RWPE1 (cell line): Measurements from ENCODE around the gene WDR86.

Experiments
- CTCF ChIA-PET: fragments of 350-600 bp; sonication (Branson Sonifier 250); formaldehyde crosslinking; extraction: SDS; loops from one replicate; lab custom pipeline; 2021; lab: Yijun Ruan, JAX
- POLR2A ChIA-PET: fragments of 400-600 bp; formaldehyde crosslinking; extraction: SDS; loops from one replicate; lab custom pipeline; 2020; ENCODE audit warnings: antibody characterized with exemption; ENCODE audit not compliant: low non-redundant PET; lab: Yijun Ruan, JAX
- DNase-seq: peaks from one replicate; pipeline ENCODE4 v3.0.0; 2012; ENCODE audit warnings: low spot score
- H3K27ac ChIP-seq: fragments of 450-650 bp; 2 replicates; pipeline ENCODE4 v1.5.1; 2017
- CTCF ChIP-seq: fragments of 450-650 bp; conservative IDR thresholded peaks from 2 replicates; pipeline ENCODE4 v1.5.1; 2017; ENCODE audit warnings: low read depth, mild to moderate bottlenecking

Gene WDR86

GRCh38 chr7:151383638-151384351 lies 26.0 kb downstream of the WDR86 start:
- ChIA-PET CTCF (no interaction called here), POLR2A (no interaction called here)
- DNase-seq, result peak; percentile 32
- no peak for TF ChIP-seq CTCF
- H3K27ac ChIP-seq, result peak overlapping the region; percentile 25; the same call in 1 of the 2 replicates

GRCh38 chr7:151382079-151382885 lies 27.6 kb downstream of the WDR86 start:
- H3K27ac ChIP-seq, result no peak overlapping the region
- ChIA-PET POLR2A (no interaction called here), CTCF (interaction anchor here (0.6 kb wide), 1 partner anchor 22 kb away, joined by 5 read pairs; no protein-coding TSS in a partner anchor)
- no peak for DNase-seq
- no peak for TF ChIP-seq CTCF

GRCh38 chr7:151381348-151382078 lies 28.3 kb downstream of the WDR86 start:
- DNase-seq, result no peak
- TF ChIP-seq CTCF, result no peak
- H3K27ac ChIP-seq, result no peak overlapping the region
- CTCF ChIA-PET, result interaction anchor here (0.6 kb wide), 1 partner anchor 23 kb away, joined by 5 read pairs; no protein-coding TSS in a partner anchor
- POLR2A ChIA-PET, result no interaction called here

GRCh38 chr7:151381098-151381347 lies 28.8 kb downstream of the WDR86 start:
- DNase-seq, result no peak
- CTCF ChIA-PET, result no interaction called here
- H3K27ac ChIP-seq, result no peak overlapping the region
- POLR2A ChIA-PET, result no interaction called here
- no peak for TF ChIP-seq CTCF

- no peak overlapping the region for H3K27ac ChIP-seq
- CTCF ChIA-PET, result no interaction called here
- no peak for DNase-seq
- no peak for TF ChIP-seq CTCF
- POLR2A ChIA-PET, result no interaction called here
These were observed 29.4 kb downstream of the WDR86 start for GRCh38 chr7:151380199-151381097.
